Retinal pigment epithelial cell (primary cell): Measurements from ENCODE around the gene AGBL1.

ENCODE experiments used
- DNase-seq: peaks from one replicate; pipeline ENCODE4 v3.0.0-alpha.2; 2010; ENCODE audit warnings: low read depth
- H3K4me3 ChIP-seq: 2 replicates; pipeline ENCODE4 v1.5.1; 2011; ENCODE audit warnings: mild to moderate bottlenecking, low read length, control low read depth, moderate library complexity
- CTCF ChIP-seq: conservative IDR thresholded peaks from 2 replicates; pipeline ENCODE4 v1.5.1; 2011; ENCODE audit warnings: low read depth, low read length, control low read depth, inconsistent platforms

The AGBL1 gene

GRCh38 chr15:86664581-86664980 lies 584.9 kb downstream of the AGBL1 start:
- no peak for DNase-seq
- H3K4me3 ChIP-seq = no peak overlapping the region
- no peak for TF ChIP-seq CTCF

- no peak for DNase-seq
- TF ChIP-seq CTCF = no peak
- no peak overlapping the region for H3K4me3 ChIP-seq
Measured at GRCh38 chr15:86676002-86676401, 596.3 kb downstream of the AGBL1 start.

GRCh38 chr15:86677278-86677677 lies 597.6 kb downstream of the AGBL1 start:
- no peak for DNase-seq
- TF ChIP-seq CTCF = no peak
- H3K4me3 ChIP-seq = no peak overlapping the region

GRCh38 chr15:86685263-86685662 lies 605.6 kb downstream of the AGBL1 start:
- DNase-seq = no peak
- no peak overlapping the region for H3K4me3 ChIP-seq
- no peak for TF ChIP-seq CTCF

- no peak overlapping the region for H3K4me3 ChIP-seq
- no peak for TF ChIP-seq CTCF
- no peak for DNase-seq
Measured at GRCh38 chr15:86689006-86689405, 609.3 kb downstream of the AGBL1 start.

GRCh38 chr15:86690566-86690965 lies 610.9 kb downstream of the AGBL1 start:
- H3K4me3 ChIP-seq = no peak overlapping the region
- DNase-seq = no peak
- TF ChIP-seq CTCF = no peak

- H3K4me3 ChIP-seq = no peak overlapping the region
- DNase-seq = no peak
- TF ChIP-seq CTCF = peak; percentile 1
Measured at GRCh38 chr15:86691091-86691663, 611.5 kb downstream of the AGBL1 start.
